ENCODE measurements around the gene PLXNA1.

Gene PLXNA1

GRCh38 chr3:126998728-126999127 lies 15.8 kb downstream of the PLXNA1 start:
- no peaks in the 10 kb centered on the region for H3K27me3 ChIP-seq (replicated peaks; ENCODE audit: insufficient read depth, low read length)
- no peak overlapping the region for H3K9ac ChIP-seq (ENCODE audit: low read length)
- TF ChIP-seq CTCF (IDR thresholded peaks at IDR 0.05; ENCODE audit: low read length) = no peak
- TF ChIP-seq EZH2phosphoT487 (IDR thresholded peaks at IDR 0.05; ENCODE audit: low read length) = no peak
- TF ChIP-seq EZH2 (optimal IDR thresholded peaks at IDR 0.05; ENCODE audit: low read depth, low read length) = no peak
- H3K27ac ChIP-seq (ENCODE audit: low read length) = no peak overlapping the region
- H3K9me2 ChIP-seq (replicated peaks; ENCODE audit: insufficient read depth, low read length) = no peaks in the 10 kb centered on the region
- no peaks in the 10 kb centered on the region for H3K36me3 ChIP-seq (replicated peaks; ENCODE audit: insufficient read depth, low read length)
- no peak for DNase-seq
- no peaks in the 10 kb centered on the region for H4K20me1 ChIP-seq (ENCODE audit: insufficient read depth, low read length)
- no peak overlapping the region for H3K4me2 ChIP-seq (ENCODE audit: low read depth, low read length)
- H3K9me3 ChIP-seq (replicated peaks; ENCODE audit: insufficient read depth, low read length) = no peaks in the 10 kb centered on the region
- H3K79me2 ChIP-seq (ENCODE audit: low read length) = no peaks in the 10 kb centered on the region
- H3K4me1 ChIP-seq (ENCODE audit: low read length) = no peaks in the 10 kb centered on the region
- no peaks in the 10 kb centered on the region for H3F3A ChIP-seq (ENCODE audit: insufficient read depth, low read length)
- H2AFZ ChIP-seq (ENCODE audit: low read length) = no peak overlapping the region
- H3K4me3 ChIP-seq (ENCODE audit: low read length) = no peak overlapping the region

DNA sequence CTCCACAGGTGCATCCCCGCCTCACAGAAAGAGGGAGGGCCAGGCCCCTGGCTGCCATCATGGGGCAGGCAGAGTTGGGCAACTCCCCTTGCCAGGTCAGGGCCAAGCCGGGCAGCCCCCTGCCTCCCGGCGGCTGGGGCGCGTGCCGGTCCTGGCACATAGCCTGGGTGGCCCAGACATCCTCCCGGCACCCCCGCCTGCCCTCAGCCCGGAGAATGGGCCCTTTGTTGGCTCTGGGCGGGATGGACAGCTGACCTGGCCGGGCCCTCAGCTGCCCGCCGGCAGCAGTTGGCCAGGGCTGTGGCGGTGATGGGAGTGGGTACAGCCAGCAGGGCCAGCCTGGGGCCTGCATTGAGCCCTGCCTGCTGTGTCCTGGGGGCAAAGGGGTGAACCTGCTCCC lies 16.5 kb downstream of the PLXNA1 start:
- H3K9me3 ChIP-seq (replicated peaks; ENCODE audit: insufficient read depth, low read length) = no peaks in the 10 kb centered on the region
- no peaks in the 10 kb centered on the region for H4K20me1 ChIP-seq (ENCODE audit: insufficient read depth, low read length)
- no peak overlapping the region for H3K27ac ChIP-seq (ENCODE audit: low read length)

GRCh38 chr3:127000119-127000518 lies 17.2 kb downstream of the PLXNA1 start:
- Histone ChIP-seq H3K27ac (ENCODE audit: low read length) (no peak overlapping the region), H4K20me1 (ENCODE audit: insufficient read depth, low read length) (no peaks in the 10 kb centered on the region), H3K9me2 (replicated peaks; ENCODE audit: insufficient read depth, low read length) (no peaks in the 10 kb centered on the region), H3F3A (ENCODE audit: insufficient read depth, low read length) (no peaks in the 10 kb centered on the region), H3K9me3 (replicated peaks; ENCODE audit: insufficient read depth, low read length) (no peaks in the 10 kb centered on the region), H3K4me2 (ENCODE audit: low read depth, low read length) (no peak overlapping the region), H3K4me3 (ENCODE audit: low read length) (no peak overlapping the region), H3K9ac (ENCODE audit: low read length) (no peak overlapping the region), H2AFZ (ENCODE audit: low read length) (no peak overlapping the region), H3K36me3 (replicated peaks; ENCODE audit: insufficient read depth, low read length) (no peaks in the 10 kb centered on the region), H3K79me2 (ENCODE audit: low read length) (no peaks in the 10 kb centered on the region), H3K4me1 (ENCODE audit: low read length) (no peaks in the 10 kb centered on the region), H3K27me3 (replicated peaks; ENCODE audit: insufficient read depth, low read length) (no peaks in the 10 kb centered on the region)
- DNase-seq = no peak
- TF ChIP-seq CTCF (IDR thresholded peaks at IDR 0.05; ENCODE audit: low read length) (no peak), EZH2 (optimal IDR thresholded peaks at IDR 0.05; ENCODE audit: low read depth, low read length) (no peak)

More for the DNA sequence above, 16.5 kb downstream of the PLXNA1 start:
- H3K9ac ChIP-seq (ENCODE audit: low read length) = no peak overlapping the region
- H3K36me3 ChIP-seq (replicated peaks; ENCODE audit: insufficient read depth, low read length) = no peaks in the 10 kb centered on the region
- H3K4me3 ChIP-seq (ENCODE audit: low read length) = no peak overlapping the region
- no peak for DNase-seq
- TF ChIP-seq CTCF (IDR thresholded peaks at IDR 0.05; ENCODE audit: low read length) (no peak), EZH2 (optimal IDR thresholded peaks at IDR 0.05; ENCODE audit: low read depth, low read length) (no peak)
- H3K4me2 ChIP-seq (ENCODE audit: low read depth, low read length) = no peak overlapping the region
- H2AFZ ChIP-seq (ENCODE audit: low read length) = no peak overlapping the region
- no peaks in the 10 kb centered on the region for H3K4me1 ChIP-seq (ENCODE audit: low read length)
- no peaks in the 10 kb centered on the region for H3K27me3 ChIP-seq (replicated peaks; ENCODE audit: insufficient read depth, low read length)
- no peaks in the 10 kb centered on the region for H3K79me2 ChIP-seq (ENCODE audit: low read length)
- H3K9me2 ChIP-seq (replicated peaks; ENCODE audit: insufficient read depth, low read length) = no peaks in the 10 kb centered on the region
- no peaks in the 10 kb centered on the region for H3F3A ChIP-seq (ENCODE audit: insufficient read depth, low read length)

Data from MM.1S (cell line).